ENCODE results near the gene SPDYE1.
A peak's percentile ranks its signal among the peaks of the same experiment; 100 is the strongest.
"Not testable (repeated sequence)": the region's sequence is repeated elsewhere in the genome, so short reads cannot be mapped to it uniquely, and the experiment has no call there.

SPDYE1 gene

DNA sequence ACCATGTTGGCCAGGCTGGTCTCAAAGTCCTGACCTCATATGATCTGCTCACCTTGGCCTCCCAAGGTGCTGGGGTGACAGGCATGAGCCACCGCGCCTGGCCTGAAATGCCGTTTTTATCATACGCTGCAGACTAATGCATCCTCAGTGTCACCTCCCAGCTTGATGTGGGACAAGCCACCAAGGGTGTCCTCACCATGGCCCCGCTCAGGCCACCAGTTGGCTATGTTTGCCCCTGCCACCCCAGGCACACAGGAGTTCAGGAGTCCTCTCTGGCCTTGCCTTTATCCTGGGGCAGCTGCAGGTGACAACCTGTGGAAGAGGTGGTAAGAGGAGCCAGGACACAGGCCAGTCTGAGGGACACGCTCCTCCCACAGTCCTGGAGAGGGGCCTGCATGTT is 3.0 kb upstream of the SPDYE1 start:
- DNase-seq: not testable (repeated sequence)

DNA sequence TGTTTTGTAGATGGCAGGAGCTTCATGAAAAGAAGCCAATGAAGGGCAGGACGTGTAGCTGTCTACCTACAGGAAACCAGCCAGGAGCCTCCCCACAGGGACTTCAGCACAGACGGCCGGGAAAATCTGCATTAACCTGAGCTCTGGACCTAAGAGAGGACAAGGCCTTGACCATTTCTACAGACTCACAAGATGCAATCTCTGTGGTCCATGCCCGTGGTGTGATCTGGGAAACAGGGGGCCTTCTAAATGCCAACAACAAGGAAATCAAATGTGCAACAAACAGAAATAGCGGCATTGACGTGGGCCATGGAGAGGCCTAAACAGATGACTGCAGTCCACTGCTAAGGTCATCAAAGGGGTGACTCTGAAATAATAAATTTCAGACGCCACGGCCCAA is 14.4 kb downstream of the SPDYE1 start:
- DNase-seq: not testable (repeated sequence)

DNA sequence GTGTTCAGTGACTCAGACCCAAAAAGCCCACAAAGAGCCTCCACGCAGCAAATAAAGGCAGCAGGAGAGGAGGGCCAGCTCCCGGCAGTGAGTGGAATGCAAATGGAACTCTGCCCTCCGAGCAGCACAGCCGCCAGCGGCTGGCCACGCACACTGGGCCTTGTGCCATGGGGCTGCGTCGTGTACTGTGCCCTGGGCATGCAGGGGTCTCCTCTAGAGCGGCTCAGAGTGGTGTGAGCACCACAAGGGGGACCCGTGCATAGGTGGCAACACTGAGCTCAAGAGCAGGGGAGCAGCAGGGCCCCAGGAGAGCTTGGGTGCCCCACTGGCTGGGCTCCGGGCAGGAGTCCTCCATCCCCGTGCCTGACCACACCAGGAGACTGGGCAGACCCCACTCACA is 17.4 kb downstream of the SPDYE1 start:
- DNase-seq: not testable (repeated sequence)

DNA sequence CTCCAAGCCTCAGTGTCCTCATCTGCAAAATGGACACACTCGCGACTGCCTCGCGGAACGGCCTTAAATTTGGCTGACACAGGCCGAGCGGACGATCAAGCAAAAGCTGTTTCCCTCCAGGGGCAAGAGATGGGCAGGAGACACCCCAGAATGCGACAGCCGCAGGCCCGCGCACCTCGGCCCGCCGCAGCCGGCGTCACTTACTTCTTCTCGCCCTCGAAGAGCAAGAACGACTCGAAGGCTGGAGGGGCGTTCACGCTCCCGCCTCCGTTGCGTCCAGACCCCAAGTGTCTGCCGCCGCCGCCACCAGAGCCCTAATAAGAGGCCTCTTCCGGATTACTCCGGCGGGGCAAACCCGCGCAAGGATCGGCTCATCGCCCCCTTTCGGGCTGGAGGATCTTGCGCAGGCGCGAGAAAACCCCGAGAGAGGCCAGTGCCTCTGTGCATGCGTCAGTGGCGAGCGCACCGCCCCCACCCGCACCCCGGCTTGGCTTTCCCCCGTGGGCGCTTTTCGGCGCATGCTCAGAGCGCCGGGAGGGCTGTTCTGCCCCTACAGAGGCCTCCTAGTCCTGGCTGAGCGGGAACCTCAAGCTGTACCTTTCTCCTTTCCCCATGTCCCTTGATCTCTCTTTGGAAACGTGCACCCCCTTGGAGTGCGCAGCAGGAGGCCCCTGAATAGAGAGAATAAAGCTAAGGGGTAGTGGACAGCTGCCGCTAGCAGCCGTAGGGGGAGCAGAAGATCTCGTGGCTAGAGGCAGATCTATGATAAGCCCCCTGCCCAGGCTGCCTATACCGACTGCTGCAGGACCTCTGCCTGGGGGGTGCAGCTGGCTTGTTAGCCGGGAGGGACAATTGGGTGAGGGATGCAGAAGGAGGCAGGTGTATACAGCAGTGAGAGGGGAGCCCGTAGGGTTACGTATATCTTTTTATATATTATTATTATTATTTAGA is 21.4 kb downstream of the SPDYE1 start:
- peak; percentile 91 for DNase-seq

DNA sequence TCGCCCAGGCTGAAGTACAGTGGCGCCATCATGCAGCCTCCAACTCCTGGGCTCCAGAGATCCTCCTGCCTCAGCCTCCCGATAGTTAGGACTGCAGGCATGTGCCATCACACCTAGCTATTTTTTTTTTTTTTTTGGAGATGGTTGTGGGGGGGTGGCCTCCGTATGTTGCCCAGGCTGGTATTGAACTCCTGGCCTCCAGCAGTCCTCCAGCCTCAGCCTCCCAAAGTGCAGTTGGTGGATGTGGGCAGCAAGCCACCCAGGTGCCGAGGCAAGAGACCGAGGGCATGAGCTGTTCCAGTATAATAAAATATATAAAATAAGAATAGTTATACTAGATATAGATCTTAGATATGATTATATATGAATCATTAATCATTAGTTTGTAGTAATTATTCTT is 22.1 kb downstream of the SPDYE1 start:
- not testable (repeated sequence) for DNase-seq

DNA sequence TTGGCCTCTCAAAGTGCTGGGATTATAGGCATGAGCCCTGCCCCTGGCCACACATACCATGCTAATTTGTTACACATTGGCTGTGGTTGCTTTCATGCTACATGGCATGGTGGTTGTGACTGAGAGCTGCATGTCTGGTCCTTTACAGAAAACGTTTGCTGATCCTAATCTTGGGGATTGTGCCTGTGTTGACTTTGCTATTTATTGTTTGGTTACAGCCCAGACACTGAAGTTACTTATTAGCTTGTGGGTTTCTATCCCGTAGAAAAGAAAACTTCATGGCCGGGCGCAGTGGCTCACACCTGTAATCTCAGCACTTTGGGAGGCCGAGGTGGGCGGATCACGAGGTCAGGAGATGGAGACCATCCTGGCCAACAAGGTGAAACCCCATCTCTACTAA is 24.4 kb downstream of the SPDYE1 start:
- not testable (repeated sequence) for DNase-seq

DNA sequence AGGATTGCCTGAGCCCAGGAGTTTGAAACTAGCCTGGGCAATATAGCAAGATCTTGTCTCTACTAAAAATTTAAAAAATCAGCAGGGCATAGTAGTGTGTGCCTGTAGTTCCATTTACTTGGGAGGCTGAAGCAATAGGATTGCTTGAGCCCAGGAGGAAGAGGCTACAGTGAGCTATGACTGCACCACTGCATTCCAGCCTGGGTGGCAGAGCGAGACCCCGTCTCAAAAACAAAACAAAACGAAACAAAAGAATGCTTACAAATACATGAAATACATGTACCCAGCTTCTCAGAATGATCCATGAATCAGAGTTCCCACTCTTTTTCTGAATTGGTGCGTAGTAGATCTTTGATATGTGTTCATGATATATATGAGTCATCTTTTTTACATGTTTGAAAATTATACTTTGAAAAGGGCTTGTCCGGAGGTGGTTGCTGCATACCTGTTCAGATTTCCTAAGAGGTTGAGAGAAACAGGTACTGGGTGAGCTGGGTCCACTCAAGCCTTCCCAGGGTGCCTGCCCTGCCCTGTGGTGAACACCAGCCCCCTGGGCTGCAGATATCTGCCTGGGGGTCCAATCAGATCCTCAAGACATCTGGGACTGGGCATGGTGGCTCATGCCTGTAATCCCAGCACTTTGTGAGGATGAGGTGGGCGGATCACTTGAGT is 25.2 kb downstream of the SPDYE1 start:
- not testable (repeated sequence) for DNase-seq

DNA sequence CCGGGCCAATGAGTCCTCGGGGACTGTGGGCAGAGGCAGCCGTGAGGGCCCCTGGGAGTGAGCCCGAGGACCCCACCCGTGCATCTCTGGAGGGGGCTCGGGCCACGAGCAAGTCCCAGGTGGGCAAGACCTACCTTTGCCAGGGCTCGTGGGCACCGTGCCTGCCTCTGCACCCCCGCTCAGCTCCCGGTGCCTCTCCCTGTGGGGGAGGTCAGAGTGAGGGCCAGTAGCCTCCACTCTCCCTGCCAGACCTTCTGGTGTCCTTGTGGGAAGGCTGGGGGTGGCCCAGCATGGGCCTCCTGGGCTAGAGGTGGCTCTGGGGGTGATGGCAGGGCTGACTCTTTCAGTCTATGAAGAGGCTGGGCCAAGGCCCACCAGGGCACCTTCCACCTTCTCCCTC is 31.7 kb downstream of the SPDYE1 start:
- not testable (repeated sequence) for DNase-seq

DNA sequence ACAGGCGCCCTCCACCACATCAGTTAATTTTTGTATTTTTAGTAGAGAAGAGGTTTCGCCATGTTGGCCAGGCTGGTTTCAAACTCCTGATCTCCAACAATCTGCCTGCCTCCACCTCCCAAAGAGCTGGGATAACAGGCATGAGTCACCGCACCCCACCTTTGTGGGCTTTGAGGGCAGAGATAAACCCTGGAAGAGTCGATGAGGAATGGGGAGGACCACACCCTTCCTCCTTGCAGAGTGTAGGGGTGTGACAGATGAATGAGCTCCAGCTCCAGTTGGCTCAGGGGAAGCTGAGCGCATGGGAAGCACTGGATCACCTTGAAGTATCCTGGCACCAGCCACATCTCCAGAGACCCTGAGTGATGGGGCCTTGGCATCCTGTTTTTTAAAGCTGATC is 32.3 kb downstream of the SPDYE1 start:
- not testable (repeated sequence) for DNase-seq

DNA sequence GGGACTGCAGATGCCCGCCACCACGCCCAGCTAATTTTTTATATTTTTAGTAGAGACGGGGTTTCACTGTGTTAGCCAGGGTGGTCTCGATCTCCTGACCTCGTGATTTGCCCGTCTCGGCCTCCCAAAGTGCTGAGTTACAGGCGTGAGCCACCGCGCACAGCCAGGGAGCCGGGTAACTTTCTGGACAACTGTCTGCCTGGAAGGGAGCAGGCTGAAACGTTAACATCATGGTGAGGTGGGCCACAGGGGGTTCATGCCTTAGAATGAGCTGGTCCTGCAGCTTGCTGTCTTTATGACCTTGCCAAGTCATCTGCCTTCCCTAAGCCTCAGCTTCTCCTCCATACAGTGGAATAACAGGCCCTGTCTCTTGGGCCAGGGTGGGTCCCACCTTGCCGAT is 33.6 kb downstream of the SPDYE1 start:
- not testable (repeated sequence) for DNase-seq

DNA sequence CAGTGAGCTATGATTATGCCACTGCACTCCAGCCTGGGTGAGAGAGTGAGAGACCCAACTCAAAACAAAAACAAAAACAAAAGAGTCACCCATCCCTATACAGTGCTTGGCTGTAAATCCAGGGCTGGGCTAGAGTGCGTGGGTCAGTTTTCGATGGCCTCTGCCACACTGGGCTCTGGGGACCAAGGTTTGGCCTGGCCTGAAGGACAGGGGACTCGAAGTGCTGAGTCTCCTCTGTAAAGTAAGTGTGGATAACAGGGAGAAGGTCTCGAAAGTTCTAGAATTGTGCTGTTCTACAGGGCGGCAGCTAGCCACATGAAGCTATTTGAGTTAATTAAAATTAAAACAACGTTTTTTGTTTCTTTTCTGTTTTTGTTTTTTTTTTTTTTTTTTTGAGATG is 34.3 kb downstream of the SPDYE1 start:
- DNase-seq: not testable (repeated sequence)

DNA sequence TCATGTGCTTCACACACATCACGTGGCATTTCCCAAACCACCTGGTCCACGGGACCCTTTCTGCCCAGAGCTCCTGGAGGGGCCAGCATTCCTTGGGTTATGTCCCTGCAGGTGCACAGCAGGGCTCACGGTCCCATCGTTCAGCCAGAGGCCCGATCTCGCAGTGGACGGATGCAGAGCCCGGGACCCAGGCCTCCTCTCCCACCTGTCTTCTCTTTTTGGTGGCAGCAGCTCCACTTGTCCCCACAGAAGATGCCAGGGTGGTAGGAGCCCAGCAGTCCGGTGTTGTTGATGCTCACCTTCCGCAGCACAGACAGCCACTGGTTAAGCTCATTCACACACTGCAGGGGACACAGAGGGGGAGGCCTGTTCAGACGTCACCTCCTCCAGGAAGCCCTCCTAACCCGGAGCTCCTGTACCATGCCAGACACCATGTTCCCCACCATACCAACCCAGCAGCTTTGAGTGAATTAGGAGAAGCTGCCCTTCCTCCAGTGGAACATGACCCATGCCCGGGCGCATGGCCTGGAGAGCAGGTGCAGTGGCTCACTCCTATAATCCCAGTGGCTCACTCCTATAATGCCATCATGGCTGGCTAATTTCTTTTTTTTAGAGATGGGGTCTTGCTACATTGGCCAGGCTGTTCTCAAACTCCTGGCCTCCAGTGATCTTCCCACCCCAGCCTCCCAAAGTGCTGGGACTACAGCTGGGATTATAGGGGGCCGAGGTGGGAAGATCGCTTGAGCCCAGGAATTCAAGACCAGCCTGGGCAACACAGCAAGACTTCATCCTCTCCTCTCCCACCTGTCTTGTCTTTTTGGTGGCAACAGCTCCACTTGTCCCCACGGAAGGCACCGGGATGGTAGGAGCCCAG is 36.5 kb downstream of the SPDYE1 start:
- not testable (repeated sequence) for DNase-seq

DNA sequence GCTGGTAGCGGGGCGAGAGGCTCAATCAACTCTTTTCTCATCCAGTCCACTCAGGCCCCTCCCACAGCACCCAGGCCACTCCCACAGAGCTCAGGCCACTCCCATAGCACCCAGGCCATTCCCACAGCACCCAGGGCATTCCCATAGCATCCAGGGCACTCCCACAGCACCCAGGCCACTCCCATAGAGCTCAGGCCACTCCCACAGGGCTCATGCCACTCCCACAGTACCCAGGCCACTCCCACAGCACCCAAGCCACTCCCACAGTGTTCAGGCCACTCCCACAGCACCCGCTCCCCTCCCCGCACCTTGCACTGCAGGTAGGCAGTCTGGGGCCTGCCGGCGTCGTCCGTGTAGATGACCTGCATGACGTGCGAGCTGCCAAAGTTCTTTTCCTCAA is 38.7 kb downstream of the SPDYE1 start:
- not testable (repeated sequence) for DNase-seq

DNA sequence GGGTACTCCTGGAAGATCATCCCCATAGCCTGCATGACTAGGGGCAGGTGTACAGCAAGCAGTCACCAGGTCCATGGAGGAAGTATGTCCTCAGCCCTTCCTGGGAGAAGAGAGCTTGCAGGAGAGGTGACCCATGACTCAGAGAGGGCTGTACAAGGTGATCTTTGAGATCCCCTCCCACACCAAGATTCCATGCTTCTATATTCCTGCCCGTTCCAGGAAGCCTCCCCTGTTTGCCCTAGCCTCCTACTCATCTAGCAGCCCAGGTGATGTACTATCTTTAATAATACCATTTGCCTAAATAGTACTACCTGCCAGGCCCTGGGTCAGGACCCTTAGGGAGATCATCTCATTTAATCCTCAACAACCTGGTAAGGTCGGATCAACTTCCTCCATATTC is 40.3 kb downstream of the SPDYE1 start:
- not testable (repeated sequence) for DNase-seq

DNA sequence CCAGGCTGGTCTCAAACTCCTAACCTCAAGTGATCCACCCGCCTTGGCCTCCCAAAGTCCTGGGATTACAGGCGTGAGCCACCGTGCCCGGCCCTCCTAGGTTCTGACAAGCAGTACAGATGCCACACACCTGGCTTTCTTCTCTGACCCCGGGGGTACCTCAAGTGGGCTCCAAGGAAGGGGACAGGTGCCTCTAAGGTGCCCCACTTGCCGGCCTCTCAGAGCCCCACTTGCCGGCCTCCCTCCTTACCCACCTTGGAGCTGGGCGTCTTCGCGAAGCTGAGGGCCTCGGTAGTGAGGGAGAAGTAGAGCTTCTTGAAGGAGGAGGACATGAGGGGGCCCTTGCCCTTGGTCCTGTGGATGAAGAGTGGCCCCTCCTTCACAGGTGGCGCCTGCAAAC is 40.9 kb downstream of the SPDYE1 start:
- DNase-seq: not testable (repeated sequence)

DNA sequence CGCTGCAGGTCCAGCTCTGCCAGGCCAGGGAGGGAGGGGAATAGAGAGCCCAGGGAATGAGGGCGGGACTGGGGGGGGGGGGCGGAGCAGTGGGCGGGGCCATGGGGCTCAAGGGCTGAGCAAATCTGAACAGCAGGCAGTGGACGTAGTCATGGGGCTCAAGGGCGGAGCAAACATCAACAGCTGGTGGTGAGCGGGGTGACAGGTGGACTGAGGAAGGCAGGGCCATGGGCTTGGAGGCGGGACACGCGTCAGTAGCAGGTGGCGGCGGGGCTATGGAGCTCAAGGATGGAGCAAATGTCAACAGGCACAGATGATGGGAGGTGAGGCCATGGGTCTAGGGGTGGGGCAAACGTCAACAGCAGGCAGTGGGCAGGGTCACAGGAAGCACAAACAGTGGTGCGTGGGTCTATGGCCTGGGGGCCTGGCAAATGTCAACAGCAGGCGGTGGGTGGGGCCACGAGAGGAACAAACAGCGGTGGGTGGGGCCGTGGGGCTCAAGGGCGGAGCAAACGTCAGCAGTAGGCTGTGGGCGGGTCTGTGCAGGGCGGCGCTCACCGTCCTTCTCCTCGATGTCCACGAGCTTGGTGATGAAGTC is 41.4 kb downstream of the SPDYE1 start:
- peak; percentile 60 for DNase-seq

DNA sequence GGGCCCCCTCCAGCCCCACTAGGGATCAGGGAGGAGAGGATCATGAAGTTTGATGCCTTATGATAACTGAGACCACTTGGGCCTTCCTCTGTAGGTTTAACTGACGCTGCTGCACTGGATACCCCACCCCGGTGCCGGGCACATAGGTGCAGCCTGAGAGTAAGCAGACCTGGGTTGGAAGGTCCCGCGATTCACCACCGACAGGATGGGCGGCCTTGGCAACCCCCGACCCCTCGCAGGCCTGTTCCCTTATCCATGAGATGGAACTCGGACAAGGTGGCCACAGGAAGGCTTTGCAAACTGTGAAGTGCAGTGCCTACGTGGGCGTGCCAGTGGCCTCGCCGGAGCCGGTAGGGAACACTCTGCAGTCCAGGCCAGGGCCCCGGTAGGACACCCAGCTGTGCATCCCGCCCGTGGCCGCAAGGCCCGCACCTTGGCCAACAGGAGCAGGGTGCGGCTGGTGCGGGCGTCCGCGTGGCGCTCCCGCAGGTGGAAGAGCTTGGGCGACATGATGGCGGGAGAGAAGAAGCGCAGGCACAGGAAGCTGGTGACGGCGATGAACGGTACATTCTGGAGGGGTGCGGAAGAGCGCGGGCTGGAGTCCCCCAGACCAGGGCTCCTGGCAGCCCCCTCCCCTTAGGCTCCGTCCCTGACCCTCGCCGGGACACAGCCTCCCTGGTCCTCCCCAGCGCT is 42.2 kb downstream of the SPDYE1 start:
- not testable (repeated sequence) for DNase-seq

DNA sequence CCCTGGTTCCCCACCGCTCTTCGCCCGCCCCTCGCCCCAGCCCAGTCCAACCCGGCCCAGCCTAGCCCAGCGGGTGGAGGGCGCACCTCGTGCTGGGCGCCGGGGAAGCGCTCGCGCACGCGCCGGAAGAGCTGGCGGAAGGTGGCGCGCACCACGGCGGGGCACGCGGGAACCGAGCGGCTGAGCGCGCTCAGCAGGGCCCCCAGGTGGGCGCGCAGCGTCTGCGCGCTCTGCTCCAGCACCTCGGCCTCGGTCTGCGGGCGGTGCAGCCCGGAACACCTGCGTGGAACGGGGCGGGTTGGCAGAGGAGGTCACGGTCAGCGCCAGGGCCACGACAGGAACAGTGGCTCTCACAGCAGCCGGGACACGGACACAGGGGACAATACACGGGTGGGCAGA is 42.8 kb downstream of the SPDYE1 start:
- not testable (repeated sequence) for DNase-seq

DNA sequence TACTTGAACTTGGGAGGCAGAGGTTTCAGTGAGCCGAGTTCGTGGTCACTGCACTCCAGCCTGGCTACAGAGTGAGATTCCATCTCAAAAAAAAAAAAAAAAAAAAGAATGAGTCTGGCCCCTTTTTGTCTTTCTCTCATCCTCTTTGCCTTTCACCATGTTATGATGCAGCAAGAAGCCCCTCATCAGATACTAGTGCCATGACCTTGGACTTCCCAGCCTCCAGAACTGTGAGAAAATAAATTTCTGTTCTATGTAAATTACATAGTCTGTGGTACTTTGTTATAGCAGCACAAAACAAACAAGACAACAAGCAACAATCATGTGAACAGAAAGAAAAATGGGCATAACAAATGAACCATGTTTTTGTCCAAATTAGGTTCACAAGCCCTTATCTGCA is 44.5 kb downstream of the SPDYE1 start:
- DNase-seq: no peak

DNA sequence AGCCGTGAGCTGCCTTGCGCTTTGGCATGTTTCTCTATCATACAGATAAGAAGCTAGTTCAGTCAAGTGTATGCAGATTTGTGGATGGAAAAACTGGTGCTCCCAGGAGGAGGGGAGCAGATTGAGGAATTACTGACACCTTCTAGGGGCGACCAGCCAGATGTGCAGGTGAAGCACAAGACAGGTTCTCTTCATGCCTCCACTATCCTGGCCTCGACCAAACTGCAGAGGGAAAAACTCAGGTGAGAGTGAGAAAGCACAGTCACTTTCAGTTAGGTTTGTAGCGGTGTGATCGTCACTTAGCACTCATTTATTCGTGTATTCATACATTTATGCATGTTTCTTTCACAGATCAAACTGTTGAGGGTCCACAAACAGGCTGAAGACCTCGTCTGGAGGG is 46.2 kb downstream of the SPDYE1 start:
- DNase-seq: no peak

DNA sequence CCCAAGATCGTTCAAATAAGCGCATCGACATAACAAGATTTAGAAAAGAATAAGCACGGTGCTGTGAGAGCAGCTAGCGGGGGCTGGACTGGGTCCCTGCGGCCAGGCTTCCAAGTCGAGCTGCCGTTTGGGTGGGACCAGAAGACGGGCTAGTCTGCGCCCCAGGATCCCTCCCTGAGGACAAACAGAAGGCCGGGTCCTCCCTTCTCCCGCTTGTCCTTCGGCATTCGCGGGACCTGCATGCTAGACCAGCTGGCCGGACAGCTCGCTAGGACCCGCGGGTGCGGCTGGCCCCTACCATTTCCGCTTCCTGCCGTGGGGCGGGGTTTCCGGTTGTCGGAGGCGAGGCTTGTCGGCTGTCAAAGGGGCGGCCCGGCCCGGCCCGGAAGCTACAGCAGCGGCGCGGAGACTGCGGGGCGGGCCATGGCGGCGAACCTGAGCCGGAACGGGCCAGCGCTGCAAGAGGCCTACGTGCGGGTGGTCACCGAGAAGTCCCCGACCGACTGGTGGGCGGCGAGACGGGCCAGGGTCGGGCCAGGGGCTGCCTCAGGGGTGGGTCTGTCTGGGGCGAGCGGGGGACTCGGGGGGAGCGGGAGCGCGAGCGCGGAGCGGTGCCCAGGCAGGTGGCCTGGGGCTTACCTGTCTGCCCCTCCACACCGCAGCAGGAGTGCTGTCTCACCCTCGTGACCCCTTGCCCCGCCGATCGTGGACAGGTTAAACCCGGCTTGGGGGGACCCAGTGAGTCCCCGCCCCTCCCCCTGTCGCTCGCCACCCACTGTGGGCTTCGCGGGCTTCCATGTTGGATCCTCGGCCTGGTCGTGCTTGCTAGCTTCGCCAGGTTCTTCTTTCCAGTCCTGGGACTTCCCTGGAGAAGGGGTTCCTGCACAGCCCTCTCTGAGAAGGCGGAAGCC is 46.9 kb downstream of the SPDYE1 start, which contains the start of gene DBNL:
Gene DBNL (plus strand): TSS at position 388 of the 911 bp plus-strand sequence. CDS start 36 bp downstream, at position 424.
- peak; percentile 72 for DNase-seq
